ENCODE results near the gene LFNG.
"Not testable (repeated sequence)": the region's sequence is repeated elsewhere in the genome, so short reads cannot be mapped to it uniquely, and the experiment has no call there.

The LFNG gene

DNA sequence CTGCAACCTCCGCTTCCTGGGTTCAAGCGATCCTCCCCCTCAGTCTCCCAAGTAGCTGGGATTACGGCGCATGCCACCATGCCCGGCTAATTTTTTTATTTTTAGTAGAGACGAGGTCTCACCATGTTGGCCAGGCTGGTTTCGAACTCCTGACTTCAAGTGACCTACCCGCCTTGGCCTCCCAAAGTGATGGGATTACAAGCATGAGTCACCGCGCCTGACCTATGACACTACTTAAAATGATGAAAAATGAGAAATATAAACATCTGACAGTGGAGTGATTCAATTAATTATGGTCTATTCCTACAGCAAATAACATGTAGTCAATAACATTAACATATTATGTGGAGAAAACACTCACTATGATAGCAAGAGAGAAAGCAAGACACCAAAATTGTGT is 33.5 kb downstream of the LFNG start:
- DNase-seq (ENCODE audit: insufficient read length, low spot score) (no peak), FAIRE-seq (no peak)
- TF ChIP-seq, protein P1, sequence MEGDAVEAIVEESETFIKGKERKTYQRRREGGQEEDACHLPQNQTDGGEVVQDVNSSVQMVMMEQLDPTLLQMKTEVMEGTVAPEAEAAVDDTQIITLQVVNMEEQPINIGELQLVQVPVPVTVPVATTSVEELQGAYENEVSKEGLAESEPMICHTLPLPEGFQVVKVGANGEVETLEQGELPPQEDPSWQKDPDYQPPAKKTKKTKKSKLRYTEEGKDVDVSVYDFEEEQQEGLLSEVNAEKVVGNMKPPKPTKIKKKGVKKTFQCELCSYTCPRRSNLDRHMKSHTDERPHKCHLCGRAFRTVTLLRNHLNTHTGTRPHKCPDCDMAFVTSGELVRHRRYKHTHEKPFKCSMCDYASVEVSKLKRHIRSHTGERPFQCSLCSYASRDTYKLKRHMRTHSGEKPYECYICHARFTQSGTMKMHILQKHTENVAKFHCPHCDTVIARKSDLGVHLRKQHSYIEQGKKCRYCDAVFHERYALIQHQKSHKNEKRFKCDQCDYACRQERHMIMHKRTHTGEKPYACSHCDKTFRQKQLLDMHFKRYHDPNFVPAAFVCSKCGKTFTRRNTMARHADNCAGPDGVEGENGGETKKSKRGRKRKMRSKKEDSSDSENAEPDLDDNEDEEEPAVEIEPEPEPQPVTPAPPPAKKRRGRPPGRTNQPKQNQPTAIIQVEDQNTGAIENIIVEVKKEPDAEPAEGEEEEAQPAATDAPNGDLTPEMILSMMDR (IDR thresholded peaks at IDR 0.05; ENCODE audit: insufficient read depth, missing control alignments): no peak

DNA sequence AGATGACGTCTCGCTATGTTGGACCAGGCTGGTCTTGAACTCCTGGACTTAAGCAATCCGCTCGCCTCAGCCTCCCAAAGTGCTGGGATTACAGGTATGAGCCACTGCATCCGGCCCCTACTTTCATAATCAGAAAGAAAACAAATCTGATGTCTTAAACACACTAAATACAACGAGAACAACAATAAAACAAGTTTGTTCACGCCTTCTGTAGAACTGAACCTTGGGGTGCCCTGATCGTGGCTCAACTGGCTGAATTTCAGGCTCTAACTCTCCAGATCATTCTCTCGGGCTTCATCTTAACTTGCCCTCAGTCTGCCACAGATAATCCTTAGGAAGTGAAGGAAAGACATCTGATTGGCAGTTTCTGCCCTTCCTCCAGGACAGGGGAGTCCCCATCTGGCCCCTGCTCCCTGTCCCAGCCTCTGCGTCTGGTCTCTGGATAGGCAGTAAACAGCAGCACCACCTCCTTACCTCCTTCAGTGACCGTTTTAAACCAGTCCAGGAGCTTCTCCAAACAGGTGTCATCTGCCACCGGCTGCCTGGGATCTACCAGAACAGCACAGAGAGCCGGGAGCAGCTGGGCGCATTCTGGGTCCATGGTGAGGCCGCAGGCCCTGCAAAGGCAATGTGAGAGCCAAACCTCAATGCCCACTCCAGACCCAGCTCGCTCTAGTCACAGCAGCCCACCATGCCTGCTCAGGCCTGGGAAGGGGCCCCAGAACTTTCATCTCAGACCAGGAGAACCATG is 34.4 kb downstream of the LFNG start:
- DNase-seq (ENCODE audit: insufficient read length, low spot score): no peak
- FAIRE-seq: no peak

DNA sequence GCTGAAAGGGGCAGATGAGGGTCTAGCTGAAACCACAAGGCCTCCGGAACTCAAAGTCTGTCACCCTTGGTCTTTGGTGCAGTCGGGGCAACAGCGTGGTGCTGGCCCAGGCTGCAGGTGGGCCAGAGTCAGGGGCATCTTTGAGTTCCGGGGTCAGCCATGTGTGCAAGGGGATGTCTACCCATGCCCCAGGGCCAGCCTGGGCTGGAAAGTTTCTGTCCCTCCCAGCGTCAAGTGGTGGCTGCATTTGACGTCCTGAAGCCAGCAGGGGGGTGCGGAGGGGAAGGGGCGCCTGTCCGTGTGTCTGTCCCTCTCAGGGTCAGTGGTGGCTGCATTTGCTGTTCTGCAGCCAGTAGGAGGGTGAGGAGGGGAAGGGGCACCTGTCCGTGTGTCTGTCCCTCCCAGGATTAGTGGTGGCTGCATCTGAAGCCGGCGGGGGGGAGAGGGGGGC is 35.1 kb downstream of the LFNG start:
- no peak for DNase-seq (ENCODE audit: insufficient read length, low spot score)
- TF ChIP-seq, protein P1 (IDR thresholded peaks at IDR 0.05; ENCODE audit: insufficient read depth, missing control alignments): no peak
- no peak for FAIRE-seq

More for the DNA sequence above, 34.4 kb downstream of the LFNG start:
- TF ChIP-seq, protein P1 (IDR thresholded peaks at IDR 0.05; ENCODE audit: insufficient read depth, missing control alignments): no peak

DNA sequence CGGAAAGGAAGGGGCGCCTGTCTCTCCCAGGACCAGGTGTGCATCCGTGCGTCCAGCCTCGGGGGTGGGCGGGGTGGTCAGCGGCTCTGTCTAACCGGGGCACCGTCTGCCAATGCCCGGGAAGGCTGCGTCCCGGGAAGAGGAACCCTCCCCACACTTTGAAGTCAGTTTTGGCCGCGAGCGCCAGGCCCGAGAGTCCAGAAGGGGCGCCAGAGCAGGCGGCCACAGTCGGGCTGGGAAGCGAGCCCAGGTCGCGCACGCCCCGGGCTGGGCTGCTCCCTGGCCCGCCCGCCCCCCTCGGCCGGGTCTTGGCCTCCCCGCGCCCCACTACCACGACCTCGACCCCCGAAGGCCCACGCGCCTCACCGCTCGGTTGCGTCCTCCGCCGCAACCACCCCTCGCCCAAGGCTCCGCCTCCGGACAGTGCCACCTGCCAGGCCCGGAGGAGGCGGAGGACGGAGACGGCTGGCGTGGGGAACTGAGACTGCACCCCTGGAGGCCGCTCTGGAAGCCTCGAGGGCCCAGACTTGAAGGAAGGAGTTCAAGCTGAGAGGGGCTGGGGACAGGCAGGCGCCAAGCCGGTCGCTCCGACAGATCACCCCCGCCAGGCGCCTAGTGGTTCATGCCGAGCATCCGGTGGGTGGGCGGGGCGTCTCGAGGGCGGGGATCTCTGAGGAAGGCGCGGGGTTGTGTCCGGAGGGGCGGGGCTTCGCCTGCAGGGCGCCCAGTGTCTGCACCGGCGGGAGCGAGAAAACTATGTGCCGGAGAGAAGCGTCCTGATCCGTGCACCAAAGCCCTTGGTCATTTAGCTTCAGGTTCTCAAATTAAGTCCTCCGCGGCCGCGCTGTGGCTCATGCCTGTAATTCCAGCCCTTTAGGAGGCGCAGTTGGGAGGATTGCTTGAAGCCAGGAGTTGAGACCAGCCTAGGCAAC is 35.8 kb downstream of the LFNG start, which contains the start of gene BRAT1:
BRAT1 (minus strand) TSS at position 404 of the 932 bp plus-strand sequence. CDS start 1,093 bp downstream, outside the sequence.
- TF ChIP-seq, protein P1 (IDR thresholded peaks at IDR 0.05; ENCODE audit: insufficient read depth, missing control alignments): peak; percentile 19
- no peak for FAIRE-seq
- DNase-seq (ENCODE audit: insufficient read length, low spot score): peak; percentile 85

DNA sequence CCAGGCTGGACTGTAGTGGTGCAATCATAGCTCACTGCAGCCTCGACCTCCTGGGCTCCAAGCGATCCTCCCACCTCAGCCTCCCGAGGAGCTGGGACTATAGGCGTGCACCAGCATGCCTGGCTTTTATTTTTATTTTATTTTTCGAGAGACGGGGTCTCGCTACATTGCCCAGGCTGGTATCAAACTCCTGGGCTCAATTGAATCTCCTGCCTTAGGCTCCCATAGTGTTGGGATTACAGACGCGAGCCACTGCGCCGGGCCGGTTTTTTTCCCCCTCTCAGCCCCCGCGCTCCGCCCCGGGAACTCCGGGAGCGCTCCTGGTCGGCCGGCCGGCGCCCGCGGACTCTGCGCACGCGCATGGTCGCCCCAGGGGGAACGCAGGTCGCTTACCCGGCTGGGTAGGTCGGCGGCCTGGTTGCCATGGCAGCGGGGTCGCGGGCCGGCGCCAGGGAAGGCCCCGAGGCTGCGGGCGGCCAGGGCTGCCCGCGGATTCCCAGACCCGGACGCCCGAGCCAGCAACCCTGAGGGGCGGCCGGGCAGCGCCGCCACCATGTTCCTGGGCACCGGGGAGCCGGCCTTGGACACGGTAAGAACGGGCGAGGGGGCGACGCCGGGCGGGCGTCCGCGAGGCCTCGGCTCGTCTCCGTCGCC is 39.2 kb downstream of the LFNG start, which contains the start of gene IQCE:
IQCE (plus strand) TSS at position 351 of the 654 bp plus-strand sequence; CDS start at position 554, 203 bp downstream.
- no peak for FAIRE-seq

DNA sequence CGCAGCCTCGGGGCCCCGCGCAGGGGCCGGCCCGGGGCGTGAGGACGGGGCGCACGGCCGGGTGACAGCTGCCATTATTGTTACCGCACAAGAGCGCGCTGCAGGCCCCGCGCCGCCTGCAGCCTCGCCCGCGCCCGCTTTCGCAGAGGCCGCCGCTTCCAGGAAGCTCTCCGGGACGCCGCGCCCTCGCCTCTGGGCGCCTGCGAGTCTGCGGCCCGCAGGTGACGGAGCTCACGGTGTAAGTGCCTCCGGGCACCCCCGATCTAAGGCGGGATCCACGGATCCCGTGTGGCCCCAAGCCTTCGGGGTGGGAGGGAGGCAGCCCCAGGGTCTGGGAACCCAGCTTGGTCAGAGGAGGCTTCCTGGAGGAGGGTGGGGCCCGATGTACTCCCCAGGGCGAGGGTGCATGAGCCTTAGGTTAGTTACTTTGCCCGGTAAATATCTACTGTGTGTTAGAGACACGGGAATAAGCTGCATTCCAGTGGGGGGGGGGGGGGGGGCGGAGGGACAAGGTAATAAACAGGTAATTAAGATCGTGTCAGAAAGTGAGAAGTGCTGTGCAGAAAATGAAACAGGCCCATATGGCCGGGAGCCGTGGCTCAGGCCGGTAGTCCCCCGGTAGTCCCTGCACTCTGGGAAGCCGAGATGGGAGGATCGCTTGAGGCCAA is 39.8 kb downstream of the LFNG start:
- FAIRE-seq (no peak), DNase-seq (ENCODE audit: insufficient read length, low spot score) (no peak)
- TF ChIP-seq, protein P1 (IDR thresholded peaks at IDR 0.05; ENCODE audit: insufficient read depth, missing control alignments): no peak

More for the DNA sequence above, 39.2 kb downstream of the LFNG start, which contains the start of gene IQCE:
- DNase-seq (ENCODE audit: insufficient read length, low spot score): peak; percentile 59
- TF ChIP-seq, protein P1 (IDR thresholded peaks at IDR 0.05; ENCODE audit: insufficient read depth, missing control alignments): no peak

DNA sequence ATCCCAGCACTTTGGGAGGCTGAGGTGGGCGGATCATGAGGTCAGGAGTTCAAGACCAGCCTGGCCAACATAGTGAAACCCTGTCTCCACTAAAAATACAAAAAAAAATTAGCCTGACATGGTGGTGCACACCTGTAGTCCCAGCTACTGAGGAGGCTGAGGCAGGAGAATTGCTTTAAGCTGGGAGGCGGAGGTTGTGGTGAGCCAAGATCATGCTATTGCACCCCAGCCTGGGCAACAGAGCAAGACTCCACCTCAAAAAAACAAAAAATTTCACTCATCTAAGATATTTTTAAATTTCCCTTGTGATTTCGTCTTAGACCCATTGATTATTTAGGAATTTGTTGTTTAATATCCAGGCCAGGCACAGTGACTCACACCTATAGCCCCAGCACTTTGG is 44.4 kb downstream of the LFNG start:
- DNase-seq (ENCODE audit: insufficient read length, low spot score); FAIRE-seq: not testable (repeated sequence)

Data from D721Med (cell line).